Measurements from ENCODE around the gene XPC.
"Not testable (repeated sequence)": the region's sequence is repeated elsewhere in the genome, so short reads cannot be mapped to it uniquely, and the experiment has no call there.

Gene XPC

DNA sequence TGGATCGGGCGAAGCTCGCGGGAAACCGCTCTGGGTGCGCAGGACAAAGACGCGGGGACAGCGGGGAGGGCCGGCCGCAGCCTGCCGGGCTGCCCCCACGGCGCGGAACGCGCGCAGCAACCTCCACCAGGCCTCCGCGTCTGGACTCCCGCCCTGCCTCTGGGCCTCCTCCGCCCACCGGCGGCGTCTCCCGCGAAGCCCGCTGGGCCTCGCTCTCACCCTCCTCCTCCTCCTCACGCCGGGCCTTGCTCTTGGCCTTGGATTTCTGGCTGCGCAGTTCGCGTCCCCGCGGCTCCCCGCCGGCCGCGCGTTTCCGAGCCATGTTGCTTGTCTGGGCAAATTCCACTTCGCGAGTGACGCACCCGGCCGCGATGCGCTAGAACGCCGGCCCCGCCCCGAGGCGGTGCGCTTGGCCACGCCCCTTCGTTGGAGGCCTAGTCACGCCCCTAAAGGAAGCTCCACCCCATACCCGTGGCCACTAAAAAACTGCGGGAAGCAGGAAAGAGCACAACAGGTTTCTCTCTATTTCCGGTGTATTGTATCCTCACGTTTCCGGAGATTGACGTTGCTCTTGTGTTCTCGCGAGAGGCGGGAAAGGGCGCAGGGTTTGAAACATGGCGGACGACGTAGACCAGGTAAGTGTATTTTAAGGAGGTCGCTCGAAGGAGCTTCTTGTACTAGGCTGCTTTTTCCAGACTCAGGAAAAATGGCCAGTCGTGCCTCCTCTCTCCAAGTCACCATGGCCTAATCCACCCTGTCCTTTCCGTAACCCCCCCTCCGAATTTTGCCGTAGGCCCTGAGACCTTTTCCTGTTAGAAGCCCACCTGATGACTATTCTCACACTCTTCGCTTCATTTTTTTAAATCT, at the start of gene XPC, which contains the start of gene LSM3:
TSS of gene XPC (minus strand) at position 355 of the 867 bp plus-strand sequence. CDS start at position 322, 33 bp downstream.
TSS of gene LSM3 (plus strand) at position 571 of the 867 bp plus-strand sequence. CDS start at position 615, 44 bp downstream.
- DNase-seq (ENCODE audit: low spot score): peak; percentile 96

DNA sequence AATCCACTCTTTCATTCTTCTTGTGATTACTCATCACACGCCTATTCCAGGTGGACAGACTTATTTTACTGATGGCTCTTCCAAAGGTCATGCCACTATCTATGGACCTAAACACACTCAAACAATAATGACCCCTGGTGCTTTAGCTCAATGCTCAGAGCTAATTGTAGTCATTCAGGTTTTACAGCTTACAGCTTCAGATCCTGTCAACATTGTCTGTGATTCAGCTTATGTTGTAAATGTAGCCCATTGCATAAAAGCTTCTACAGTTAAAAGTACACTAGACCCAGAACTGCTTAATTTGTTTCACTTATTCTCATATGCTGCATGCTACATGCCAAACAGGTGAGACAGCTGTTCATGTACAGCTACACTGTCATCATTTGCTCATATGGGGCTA, 49.5 kb upstream of the XPC start:
- no peak for DNase-seq (ENCODE audit: low spot score)

- not testable (repeated sequence) for DNase-seq (ENCODE audit: low spot score)
Observed at GRCh38 chr3:14226351-14226750, 48.0 kb upstream of the XPC start.

DNA sequence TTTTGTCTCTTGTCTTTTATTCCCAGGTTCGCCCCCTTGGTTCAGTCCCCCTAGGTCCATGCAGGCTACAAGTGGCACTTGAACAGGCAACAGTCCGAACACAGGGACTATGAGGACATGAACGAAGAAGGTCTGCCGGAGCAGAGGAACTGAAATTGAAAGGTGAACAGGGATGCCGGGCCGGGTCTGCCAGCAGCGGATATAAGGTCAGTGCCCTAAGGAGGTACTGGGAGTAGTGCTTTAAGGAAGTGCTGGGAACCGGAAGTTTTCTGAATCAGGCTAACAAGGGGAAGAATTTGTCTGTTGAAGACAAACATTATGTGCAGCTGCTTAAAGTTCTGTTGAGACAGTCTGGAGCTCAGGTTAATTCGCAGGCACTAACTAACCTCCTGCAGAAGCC, 47.0 kb upstream of the XPC start:
- no peak for DNase-seq (ENCODE audit: low spot score)

DNA sequence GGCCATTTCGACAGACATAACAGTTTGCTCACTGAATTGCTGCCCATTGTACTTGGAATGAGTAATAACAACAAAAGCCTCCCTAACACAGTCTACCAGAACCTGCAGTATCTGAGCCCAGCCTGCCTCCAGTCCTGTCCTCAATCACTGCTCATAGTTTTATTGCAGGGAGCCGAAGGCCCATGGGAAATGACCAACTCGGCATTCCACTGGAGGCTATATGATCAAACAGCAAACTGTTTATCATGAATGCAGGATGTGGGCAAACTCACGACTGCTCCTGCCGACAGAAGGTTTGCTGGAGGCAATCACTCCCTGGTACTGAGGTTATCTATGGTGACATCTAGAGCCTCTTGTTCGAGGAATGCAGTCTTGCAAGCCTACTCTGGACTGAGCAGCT, 46.5 kb upstream of the XPC start:
- no peak for DNase-seq (ENCODE audit: low spot score)

DNA sequence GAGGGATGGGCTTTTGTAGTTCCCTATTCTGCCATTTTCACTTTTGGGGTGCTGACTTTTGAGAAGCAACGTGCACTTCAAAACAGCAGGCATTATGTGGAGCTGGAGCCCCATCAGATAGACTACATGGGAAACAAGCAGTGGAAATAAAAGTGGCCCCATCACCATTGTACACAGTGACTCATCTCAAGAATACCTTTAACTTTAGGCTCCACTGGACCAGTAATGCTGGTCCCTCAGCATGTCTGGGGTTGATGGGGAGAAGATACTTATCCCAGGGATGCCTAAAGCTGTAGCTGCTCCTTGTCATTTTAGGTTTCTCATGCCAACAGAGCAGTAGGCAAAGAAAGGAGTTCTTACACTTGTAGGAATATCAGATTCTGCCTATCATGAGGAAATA, 45.2 kb upstream of the XPC start:
- DNase-seq (ENCODE audit: low spot score): no peak

DNA sequence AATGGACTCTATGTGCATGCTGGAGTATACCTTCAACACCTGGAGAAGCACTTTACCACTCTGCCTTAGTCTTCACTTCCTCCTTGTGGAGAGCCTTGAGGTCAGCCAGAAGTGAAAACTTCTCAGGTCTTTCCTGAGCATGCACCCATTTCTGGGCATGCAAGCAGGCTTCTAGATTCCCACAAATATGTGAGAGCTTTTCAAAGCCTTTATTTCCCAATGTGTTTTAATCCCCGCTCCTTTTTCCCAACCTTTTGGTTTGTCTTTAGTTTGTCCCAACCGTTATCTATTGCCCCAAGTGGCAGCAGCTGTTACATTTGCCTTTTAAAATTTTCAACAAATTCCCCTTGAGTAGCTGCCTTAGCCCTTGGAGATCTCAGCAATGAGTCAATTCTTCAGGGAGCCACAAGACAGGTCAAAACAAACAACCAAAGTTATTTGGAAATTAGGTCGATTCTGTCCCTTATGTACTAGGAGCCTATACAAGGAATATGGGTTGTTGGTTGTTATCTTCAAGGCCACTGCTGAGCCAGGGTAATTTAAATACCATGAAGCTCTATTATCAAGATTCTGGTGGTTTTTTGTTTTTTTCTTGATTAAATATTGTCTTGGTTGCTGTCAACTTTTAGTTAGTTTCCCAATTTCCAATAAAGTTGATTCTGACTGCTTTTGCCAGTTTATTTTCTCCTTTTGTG, 44.6 kb upstream of the XPC start:
- DNase-seq (ENCODE audit: low spot score): no peak

- no peak for DNase-seq (ENCODE audit: low spot score)
Observed at GRCh38 chr3:14222457-14222856, 44.1 kb upstream of the XPC start.

- no peak for DNase-seq (ENCODE audit: low spot score)
Observed at GRCh38 chr3:14221902-14222301, 43.5 kb upstream of the XPC start.

- no peak for DNase-seq (ENCODE audit: low spot score)
Observed at GRCh38 chr3:14220933-14221332, 42.5 kb upstream of the XPC start.

DNA sequence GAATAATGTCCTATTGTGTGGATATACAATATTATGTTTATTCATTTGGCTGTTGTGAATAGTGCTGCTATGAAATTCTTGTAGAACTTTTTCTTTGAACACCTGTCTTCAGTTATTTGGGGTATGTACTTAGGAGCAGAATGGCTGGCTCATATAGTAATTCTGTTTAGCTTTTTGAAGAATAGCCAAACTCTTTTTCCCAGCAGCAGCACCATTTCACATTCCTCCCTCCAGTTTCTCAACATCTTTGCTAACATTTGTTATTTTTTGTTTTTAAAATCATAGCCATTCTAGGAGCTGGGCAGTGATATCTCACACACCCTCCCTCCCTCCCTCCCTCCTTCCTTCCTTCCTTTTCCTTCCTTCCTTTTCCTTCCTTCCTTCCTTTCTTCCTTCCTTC, 40.0 kb upstream of the XPC start:
- DNase-seq (ENCODE audit: low spot score): no peak

DNA sequence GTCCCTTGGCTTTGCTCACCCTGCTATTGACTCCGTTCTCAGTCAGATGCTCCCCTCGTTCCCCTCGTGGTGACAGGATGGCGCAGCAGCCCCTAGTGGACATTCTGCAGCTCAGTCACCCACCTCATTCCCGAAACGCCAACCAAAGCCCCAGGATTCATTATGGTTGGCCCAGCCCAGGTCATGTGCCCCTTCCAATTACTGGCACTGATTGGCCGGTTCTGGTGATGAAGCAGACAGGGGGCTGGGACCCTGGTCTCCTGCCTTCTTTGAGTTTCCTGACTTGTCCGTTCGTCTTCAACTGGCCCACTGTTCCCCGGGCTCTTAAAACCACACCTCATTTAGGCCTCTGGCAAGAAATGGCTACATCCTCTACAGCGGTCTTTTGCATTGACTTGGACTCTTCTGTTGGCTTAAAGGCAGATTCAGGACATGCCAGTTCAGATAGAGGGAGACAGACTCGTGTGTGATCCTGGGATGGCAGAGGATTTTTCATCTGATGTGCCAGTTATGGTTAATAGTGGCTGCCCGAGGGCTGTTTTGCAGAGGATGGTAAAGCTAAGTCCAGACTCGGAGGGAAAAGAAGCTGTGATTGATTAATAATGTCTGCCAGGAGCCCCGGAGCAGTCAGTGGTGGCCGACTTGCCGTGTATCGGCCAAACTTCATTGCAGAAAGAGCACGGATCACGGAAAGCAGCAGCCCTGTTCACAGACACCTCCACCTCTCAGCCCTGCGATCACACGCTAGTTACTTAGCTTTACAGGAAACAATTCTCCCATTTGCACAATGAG, 38.1 kb upstream of the XPC start:
- no peak for DNase-seq (ENCODE audit: low spot score)

DNA sequence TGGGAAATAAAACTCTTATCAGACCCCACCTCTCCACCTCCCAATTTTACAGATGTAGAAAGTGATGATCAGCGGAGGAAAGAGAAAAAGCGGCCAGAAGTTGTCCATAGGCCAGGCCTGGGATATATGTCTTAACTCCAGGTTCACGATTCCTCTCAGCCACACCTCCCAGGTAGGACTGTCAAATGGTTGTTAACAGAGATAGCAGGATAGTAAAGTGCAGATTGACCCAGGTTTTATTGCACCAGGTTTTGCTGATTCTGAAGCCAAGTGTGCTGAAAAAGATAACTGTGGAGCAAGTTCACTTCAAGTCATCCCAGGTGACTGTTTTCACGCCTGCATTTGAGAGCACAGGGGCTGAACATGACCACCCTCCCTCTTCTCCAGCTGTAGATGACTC, 36.4 kb upstream of the XPC start:
- DNase-seq (ENCODE audit: low spot score): no peak

- DNase-seq (ENCODE audit: low spot score): no peak
Observed at GRCh38 chr3:14213066-14213774, 34.8 kb upstream of the XPC start.

- no peak for DNase-seq (ENCODE audit: low spot score)
Observed at GRCh38 chr3:14212032-14212431, 33.6 kb upstream of the XPC start.

- DNase-seq (ENCODE audit: low spot score): no peak
Observed at GRCh38 chr3:14211621-14212020, 33.2 kb upstream of the XPC start.

DNA sequence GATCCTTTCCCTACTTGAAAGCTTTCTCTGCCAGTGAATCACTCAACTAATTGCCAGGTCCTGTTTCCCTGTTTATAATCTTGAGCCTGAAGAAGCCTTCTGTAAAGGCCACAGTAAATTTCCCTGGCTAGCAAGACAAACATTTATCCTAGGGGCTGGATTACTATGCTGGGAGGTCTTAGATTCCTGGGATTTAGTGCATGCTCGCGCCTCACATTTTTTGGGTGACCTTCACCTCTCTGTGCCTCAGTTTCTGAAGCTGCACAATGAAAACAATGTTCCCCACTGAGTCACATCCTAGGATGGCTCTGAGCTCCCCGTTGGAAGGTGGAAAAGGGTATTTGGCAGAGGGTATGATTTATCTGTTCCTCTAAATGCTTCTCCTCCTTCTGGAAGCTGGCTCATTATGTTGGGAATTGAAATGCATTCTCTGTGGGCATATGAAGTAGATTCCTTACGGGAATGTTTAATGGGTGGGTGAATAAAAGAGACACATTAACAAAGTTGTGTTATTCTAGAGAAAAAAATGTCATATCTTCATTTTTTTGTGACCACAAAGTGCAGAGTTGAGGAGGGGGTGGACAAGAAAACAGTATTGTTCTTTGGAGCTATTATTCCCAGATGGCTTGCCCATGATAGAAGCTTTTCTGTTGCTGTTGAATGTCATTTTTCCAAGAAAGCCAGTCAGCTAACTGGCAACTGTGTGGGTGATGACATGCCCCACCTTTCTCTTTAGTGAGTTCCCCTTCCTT, 32.6 kb upstream of the XPC start:
- DNase-seq (ENCODE audit: low spot score): peak; percentile 74

- no peak for DNase-seq (ENCODE audit: low spot score)
Observed at GRCh38 chr3:14210290-14210688, 31.9 kb upstream of the XPC start.

DNA sequence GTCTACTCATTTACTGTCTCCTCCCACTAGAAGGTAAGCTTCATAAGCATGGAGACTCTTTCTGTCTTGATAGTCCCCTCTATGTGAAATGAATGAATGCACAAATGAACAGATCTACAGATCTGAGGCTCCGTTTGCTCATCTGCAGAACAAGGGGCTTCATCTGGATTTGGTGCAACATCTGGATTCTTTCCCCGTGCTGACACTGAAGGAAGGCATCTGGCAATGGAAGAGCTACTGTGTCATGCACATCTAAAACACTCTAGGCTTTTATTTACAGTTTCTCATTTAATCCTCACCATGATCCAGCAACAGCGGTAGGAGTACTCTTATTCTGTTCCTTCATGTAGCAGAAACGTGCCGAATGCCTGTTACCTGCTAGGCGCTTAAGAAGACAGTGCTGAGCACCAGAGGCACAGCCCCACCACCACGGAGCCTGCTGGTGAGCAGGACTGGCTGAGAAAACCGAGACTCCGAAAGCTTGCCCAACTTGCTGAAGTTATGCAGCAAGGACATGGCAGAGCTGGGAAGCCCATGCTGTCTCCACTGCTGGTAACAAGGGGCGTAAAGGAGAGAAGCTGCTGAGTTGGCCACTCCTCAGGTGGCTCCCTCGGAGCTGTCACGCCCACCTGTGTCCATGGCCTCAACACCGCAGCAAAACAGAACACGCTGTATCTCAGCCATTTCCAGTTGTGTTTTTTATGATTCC, 31.3 kb upstream of the XPC start:
- DNase-seq (ENCODE audit: low spot score): no peak

DNA sequence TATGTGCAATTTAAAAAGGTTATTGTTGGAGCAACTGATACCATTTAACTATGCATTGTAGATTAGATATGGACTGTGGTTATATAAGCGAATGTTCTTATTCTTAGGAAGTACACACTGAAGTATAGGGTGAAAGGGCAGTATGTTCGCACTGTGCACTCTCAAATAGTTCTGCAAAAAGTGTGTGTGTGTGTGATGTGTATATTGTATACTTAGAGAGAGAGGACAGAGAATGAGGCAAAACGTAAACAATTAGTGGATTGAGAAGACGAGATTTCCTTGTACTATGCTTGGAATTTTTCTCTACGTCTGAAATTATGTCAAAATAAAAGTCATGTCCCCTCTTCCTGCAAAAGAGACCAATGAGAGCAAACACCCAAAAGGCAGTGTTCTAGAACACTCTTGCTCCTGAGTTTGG, 30.6 kb upstream of the XPC start:
- DNase-seq (ENCODE audit: low spot score): no peak

Data from AG20443 (cell line).